Heart right ventricle (tissue), 16 donors: ENCODE results near the gene SLIT3. TPM values are rescaled to one million over a fixed set of nuclear protein-coding genes. Genes with fewer than 3 reads are reported as not detected.
A peak's percentile ranks its signal among the peaks of the same experiment; 100 is the strongest.
"Not testable (repeated sequence)": the region's sequence is repeated elsewhere in the genome, so short reads cannot be mapped to it uniquely, and the experiment has no call there.

Source experiments
- ATAC-seq, 8 donors: fragments of 200-7000 bp; cut with Tn5 transposase; one replicate each; pipeline ENCODE4 v1.9.1; 2020; ENCODE audit warnings: mild to moderate bottlenecking in 8 of 8, moderate library complexity in 8 of 8, moderate number of reproducible peaks in 1 of 8
- DNase-seq, 2 donors: peaks; one replicate each; pipeline ENCODE4 v3.0.0-alpha.2; 2020
- H3K27ac ChIP-seq, 10 donors: fragments of 200-600 bp; sonication (generic) in 2 of 10; one replicate each; pipeline versions ENCODE4 v1.5.0 to v1.8.0; 2020 to 2022; ENCODE audit warnings: mild to moderate bottlenecking in 3 of 10
- H3K27me3 ChIP-seq, 7 donors: fragments of 200-600 bp; one replicate each; pipeline ENCODE4 v1.8.0; 2021 to 2022; ENCODE audit warnings: mild to moderate bottlenecking in 2 of 7
- H3K36me3 ChIP-seq, 9 donors: fragments of 200-600 bp; sonication (generic) in 1 of 9; one replicate each; pipeline versions ENCODE4 v1.5.0 to v1.8.0; 2020 to 2022; ENCODE audit warnings: mild to moderate bottlenecking in 2 of 9
- H3K4me1 ChIP-seq, 9 donors: fragments of 200-600 bp; sonication (generic) in 1 of 9; one replicate each; pipeline versions ENCODE4 v1.5.0 to v1.8.0; 2020 to 2022; ENCODE audit warnings: mild to moderate bottlenecking in 4 of 9
- H3K4me3 ChIP-seq, 10 donors: fragments of 200-600 bp; sonication (generic) in 2 of 10; one replicate each; pipeline versions ENCODE4 v1.5.0 to v1.8.0; 2020 to 2022; ENCODE audit warnings: mild to moderate bottlenecking in 7 of 10, moderate library complexity in 2 of 10
- H3K9me3 ChIP-seq, 11 donors: fragments of 200-600 bp in 10 of 11; sonication (generic) in 2 of 11; one replicate each; pipeline versions ENCODE4 v1.5.0 to v1.8.0; 2013 to 2022; ENCODE audit warnings: mild to moderate bottlenecking in 2 of 11, control low read depth in 1 of 11, moderate library complexity in 1 of 11
- WGBS, 2 donors: extraction: QIAGEN DNeasy Blood & Tissue Kit; methylation state at CpG; one replicate each; pipeline ENCODE4 v1.1.7; 2013; ENCODE audit warnings: inconsistent platforms in 1 of 2; 5-methylcytosine and 5-hydroxymethylcytosine counted together
- intact Hi-C, 10 donors: fragments of 100-400 bp; cut with DNase I; formaldehyde crosslinking; loops; one replicate each; pipeline versions ENCODE4 v1.11.1 to v1.14.2; 2022
- polyA plus RNA-seq, 2 donors: library from polyadenylated mRNA; stranded (reverse); fragments of 200-250 nt; gene quantifications; one replicate each; pipeline ENCODE4 v1.2.3, GENCODE V29; 2013
- total RNA-seq, 10 donors: library from RNA; stranded (reverse); fragmentation: NEBNext Ultra II Directional in 3 of 10; extraction: Animal tissue kit (Norgen Biotek cat#: 25700) in 3 of 10; gene quantifications; one replicate each; pipeline versions ENCODE4 v1.2.1 to v1.2.4, GENCODE V29; 2021 to 2023
- TF ChIP-seq, protein P1 (sequence below), 9 donors: fragments of 200-600 bp; sonication (generic) in 2 of 9; IDR thresholded peaks; one replicate each; pipeline versions ENCODE4 v1.5.0 to v1.8.0; 2021 to 2022; ENCODE audit warnings: antibody characterized with exemption in 9 of 9, mild to moderate bottlenecking in 5 of 9, moderate library complexity in 1 of 9
- donor health status: Arrhythmogenic right ventricular cardiomyopathy.
- donor health status: ischemic (EF 13 %, LVEDD 7.1; RV severe dilation, severe dysfunction).
- donor health status: healthy with polysubstance abuse.
- donor health status: DM: no; HTN: yes; CAD: no.
- donor health status: DM: no; HTN: no; CAD: no.
- donor health status: ischemic (EF 25% LVEDD 6.9; RV normal size, moderate dysfunction).
- donor health status: ischemic (EF 25% LVEDD 5.7; RV mildly dilated, moderate dysfunction).
- donor health status: healthy.
- donor health status: DM: yes; HTN: yes; CAD: no.
- donor health status: Ischemic cardiomyopathy.
- donor health status: ischemic (EF 35%, LVEDD 5.7; RV mildly dilated, moderate dysfunction).
- donor health status: nonischemic (EF 11% LVEDD 7.7; RV severe dilation, severe dysfunction).
- donor health status: DM: yes; HTN: yes; CAD: no.
- donor health status: PGD.
- donor health status: ischemic (EF 29% LVEDD 5.4; RV normal size, mild dysfunction).
- donor health status: nonischemic (EF 23%, LVEDD 6.1; RV moderate dilation, normal function).

Gene SLIT3
- total and polyA plus RNA-seq, 12 donors: 2.0 to 29.2 (median 12.1) TPM

DNA sequence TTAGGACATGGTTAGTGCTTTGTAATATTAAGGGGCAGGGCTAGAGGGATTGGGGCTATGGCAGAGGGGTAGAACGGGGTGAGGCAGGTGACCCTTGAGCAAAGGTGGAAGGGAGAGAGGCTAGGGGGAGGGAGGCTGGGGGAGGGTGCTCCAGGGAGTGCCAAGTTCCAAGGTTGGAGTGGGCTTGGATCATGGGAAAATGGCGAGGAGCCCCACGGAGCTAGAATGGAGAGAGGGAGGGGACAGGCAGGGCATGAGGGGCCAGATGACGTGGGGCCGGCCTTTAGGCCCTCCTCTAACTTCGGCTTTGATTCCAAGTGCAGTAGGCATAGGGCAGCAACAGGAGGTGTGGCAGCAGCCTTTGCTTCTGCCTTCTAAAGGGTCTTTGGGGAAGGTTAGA lies 550.0 kb downstream of the SLIT3 start:
- Histone ChIP-seq H3K27ac (no peak overlapping the region), H3K27me3 (no peaks in the 10 kb centered on the region), H3K4me3 (no peak overlapping the region), H3K36me3 (peaks cover 0 to 9% (median 0%) of the 10 kb centered on the region in 9 donors), H3K9me3 (no peaks in the 10 kb centered on the region), H3K4me1 (no peaks in the 10 kb centered on the region)
- peak in 1 of 8 donors; percentile 8 for ATAC-seq
- TF ChIP-seq, protein P1, sequence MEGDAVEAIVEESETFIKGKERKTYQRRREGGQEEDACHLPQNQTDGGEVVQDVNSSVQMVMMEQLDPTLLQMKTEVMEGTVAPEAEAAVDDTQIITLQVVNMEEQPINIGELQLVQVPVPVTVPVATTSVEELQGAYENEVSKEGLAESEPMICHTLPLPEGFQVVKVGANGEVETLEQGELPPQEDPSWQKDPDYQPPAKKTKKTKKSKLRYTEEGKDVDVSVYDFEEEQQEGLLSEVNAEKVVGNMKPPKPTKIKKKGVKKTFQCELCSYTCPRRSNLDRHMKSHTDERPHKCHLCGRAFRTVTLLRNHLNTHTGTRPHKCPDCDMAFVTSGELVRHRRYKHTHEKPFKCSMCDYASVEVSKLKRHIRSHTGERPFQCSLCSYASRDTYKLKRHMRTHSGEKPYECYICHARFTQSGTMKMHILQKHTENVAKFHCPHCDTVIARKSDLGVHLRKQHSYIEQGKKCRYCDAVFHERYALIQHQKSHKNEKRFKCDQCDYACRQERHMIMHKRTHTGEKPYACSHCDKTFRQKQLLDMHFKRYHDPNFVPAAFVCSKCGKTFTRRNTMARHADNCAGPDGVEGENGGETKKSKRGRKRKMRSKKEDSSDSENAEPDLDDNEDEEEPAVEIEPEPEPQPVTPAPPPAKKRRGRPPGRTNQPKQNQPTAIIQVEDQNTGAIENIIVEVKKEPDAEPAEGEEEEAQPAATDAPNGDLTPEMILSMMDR (IDR thresholded peaks at IDR 0.05): no peak
- WGBS, 2 donors: 83 to 85% methylated on average over 6 of the region's 6 CpGs
- intact Hi-C loops: no loop called here
- no peak for DNase-seq

DNA sequence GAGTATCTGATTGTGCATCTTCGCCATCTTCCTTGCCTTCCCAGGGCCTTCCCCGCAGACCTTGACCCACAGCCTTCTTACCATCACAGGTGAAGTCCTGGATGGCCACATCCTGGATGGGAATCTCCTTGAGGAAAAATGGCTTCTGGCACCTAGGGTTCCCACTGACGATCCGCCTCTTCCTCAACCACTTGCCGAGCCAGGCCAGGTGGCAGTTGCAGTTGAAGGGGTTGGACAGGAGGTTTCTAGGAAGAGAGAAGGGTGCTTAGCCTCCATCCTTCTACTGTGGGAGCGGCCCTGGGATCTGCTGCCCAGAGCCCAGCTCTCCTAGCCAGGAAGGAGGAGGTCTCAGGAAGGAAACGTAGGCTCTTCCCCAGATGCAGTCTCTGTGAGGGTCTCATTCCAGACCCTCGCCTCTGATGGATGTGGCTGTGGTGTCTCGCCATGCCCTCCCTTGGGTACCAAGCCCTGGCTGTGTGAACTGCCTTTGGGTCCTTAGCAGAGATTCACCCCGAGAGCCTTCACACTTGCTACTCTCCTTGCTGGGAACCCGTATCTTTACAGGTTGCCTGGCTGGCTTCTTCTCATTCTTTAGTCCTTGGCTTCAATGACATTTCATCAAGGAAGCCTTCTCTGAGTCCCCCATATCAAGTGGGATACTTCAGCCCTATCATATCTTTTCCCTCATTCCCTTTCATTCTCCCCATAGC lies 551.4 kb downstream of the SLIT3 start:
- TF ChIP-seq, protein P1 (IDR thresholded peaks at IDR 0.05): no peak
- intact Hi-C loops: no loop called here
- H3K9me3 ChIP-seq: peaks cover 0 to 6% (median 0%) of the 10 kb centered on the region in 11 donors
- peaks cover 0 to 9% (median 0%) of the 10 kb centered on the region in 9 donors for H3K36me3 ChIP-seq
- ATAC-seq: no peak
- no peak for DNase-seq
- H3K4me3 ChIP-seq: no peak overlapping the region
- H3K4me1 ChIP-seq: no peaks in the 10 kb centered on the region
- H3K27ac ChIP-seq: no peak overlapping the region
- no peaks in the 10 kb centered on the region for H3K27me3 ChIP-seq
- WGBS, 2 donors: 90 to 93% methylated on average over 11 of the region's 11 CpGs

DNA sequence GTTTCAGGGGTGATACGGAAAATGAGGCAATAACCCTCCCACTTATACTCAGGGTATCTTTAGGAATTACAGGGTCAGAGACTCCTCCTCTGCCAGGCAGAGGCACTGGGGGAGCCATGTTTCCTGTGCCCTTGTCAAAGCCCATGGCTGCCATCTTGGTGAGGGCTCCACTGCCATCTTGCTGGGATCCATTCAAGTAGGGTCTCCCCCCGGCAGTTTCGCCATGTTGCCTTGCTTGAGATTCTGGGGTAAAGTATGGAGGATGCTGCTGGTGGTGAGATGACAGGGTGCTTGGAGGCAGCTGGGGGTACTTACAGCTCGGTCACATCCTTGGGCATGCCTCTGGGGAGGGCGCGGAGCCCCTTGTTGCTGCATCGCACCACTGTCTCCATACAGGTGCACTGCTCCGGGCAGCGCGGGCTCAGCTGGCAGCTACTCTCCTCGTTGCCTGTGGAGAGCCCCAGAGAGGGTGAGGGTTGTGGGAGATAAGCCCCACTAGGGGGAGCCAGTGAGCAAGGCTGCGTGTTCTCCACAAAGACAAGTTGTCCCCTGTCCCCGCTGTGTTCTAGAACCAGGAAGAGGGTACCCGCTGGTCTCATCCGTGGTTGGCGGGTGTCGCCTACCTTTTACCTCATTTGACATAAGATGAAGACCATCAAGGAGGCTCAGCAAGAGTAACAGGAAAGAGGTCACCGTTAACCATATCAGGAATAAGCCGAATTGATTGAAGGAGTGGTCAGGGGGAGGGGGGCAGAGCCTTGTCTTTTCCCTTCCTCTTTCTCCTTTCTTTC lies 552.8 kb downstream of the SLIT3 start:
- no peak overlapping the region for H3K27ac ChIP-seq
- TF ChIP-seq, protein P1 (IDR thresholded peaks at IDR 0.05): peak; percentile 12 to 74 (median 59)
- peaks cover 0 to 11% (median 0%) of the 10 kb centered on the region in 11 donors for H3K9me3 ChIP-seq
- H3K27me3 ChIP-seq: no peaks in the 10 kb centered on the region
- DNase-seq (peak in 1 of 2 donors; percentile 33), ATAC-seq (peak in 7 of 8 donors; percentile 20 to 80 (median 65))
- no peak overlapping the region for H3K4me3 ChIP-seq
- intact Hi-C loops: no loop called here
- peaks cover 0 to 5% (median 0%) of the 10 kb centered on the region in 9 donors for H3K36me3 ChIP-seq
- 66 to 71% methylated on average over 19 of the region's 19 CpGs for WGBS, 2 donors
- no peaks in the 10 kb centered on the region for H3K4me1 ChIP-seq

DNA sequence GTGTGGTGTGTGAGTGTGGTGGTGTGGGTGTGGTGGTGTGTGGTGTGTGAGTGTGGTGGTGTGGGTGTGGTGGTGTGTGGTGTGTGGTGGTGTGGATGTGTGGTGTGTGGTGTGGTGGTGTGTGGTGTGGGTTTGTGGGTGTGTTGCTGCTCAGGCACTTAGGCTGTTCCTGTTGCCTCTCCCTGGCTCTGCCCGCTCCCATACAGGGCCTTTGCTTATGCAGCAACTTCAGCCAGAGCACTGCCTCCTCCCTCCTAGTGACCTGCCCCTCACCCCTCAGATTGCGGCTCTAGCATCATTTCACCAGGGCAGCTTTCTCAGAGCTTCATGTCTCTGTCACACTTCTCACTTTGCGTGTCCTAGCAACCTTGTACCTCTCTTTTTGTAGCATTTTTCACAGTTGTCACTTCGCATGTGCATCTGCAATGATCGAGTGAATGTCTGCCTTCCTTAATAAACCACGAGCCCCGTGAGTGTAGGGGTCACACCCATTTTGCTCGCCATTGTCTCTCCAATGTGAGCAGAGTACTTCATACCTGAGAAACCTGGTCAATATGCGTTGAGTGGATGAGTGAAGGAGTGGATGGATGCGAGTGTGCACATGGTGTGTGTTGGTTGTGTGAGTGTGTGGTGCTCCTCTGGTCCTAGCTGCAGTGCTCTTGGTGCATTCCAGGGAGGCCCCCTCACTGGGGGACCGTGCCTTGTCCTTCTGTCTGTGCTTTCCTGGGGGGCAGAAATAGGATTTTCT lies 553.9 kb downstream of the SLIT3 start:
- no peak overlapping the region for H3K27ac ChIP-seq
- H3K9me3 ChIP-seq: peaks cover 0 to 11% (median 0%) of the 10 kb centered on the region in 11 donors
- WGBS, 2 donors: 91 to 92% methylated on average over 11 of the region's 11 CpGs
- ATAC-seq: no peak
- H3K4me3 ChIP-seq: no peak overlapping the region
- DNase-seq: no peak
- H3K4me1 ChIP-seq: no peaks in the 10 kb centered on the region
- H3K27me3 ChIP-seq: no peaks in the 10 kb centered on the region
- TF ChIP-seq, protein P1 (IDR thresholded peaks at IDR 0.05): no peak
- peaks cover 0 to 3% (median 0%) of the 10 kb centered on the region in 9 donors for H3K36me3 ChIP-seq
- intact Hi-C loops: no loop called here

DNA sequence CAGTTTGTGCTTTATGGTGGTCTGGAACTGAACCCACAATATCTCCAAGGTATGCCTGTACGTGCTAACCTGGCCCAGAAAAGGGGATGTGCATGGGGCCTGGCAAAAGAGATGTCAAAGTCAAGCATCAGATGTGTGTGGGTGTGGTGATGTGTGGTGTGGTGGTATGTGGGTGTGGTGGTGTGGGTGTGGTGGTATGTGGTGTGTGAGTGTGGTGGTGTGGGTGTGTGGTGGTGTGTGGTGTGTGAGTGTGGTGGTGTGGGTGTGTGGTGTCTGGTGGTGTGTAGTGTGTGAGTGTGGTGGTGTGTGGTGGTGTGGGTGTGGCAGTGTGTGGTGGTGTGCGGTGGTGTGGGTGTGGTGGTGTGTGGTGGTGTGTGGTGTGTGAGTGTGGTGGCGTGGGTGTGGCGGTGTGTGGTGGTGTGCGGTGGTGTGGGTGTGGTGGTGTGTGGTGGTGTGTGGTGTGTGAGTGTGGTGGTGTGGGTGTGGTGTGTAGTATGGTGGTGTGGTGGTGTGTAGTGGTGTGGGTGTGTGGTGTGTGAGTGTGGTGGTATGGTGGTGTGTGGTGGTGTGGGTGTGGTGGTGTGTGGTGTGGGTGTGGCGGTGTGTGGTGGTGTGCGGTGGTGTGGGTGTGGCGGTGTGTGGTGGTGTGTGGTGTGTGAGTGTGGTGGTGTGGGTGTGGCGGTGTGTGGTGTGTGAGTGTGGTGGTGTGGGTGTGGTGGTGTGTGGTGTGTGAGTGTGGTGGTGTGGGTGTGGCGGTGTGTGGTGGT lies 554.6 kb downstream of the SLIT3 start:
- H3K27ac ChIP-seq, H3K4me1 ChIP-seq, DNase-seq, ATAC-seq, intact Hi-C loops, H3K27me3 ChIP-seq, H3K4me3 ChIP-seq, H3K36me3 ChIP-seq: not testable (repeated sequence)
- H3K9me3 ChIP-seq: peaks cover 0 to 11% (median 0%) of the 10 kb centered on the region in 11 donors
- WGBS, 2 donors: 87 to 92% methylated on average over 8 to 10 of the region's 10 CpGs
